DND-41 (cell line): ENCODE results near the gene FOXL1.
"Not testable (repeated sequence)": the region's sequence is repeated elsewhere in the genome, so short reads cannot be mapped to it uniquely, and the experiment has no call there.

ENCODE experiments used
- ATAC-seq: fragments of 200-7000 bp; cut with Tn5 transposase; 3 replicates; pipeline ENCODE4 v1.9.1; 2021; ENCODE audit warnings: low read depth; ENCODE audit not compliant: insufficient read depth
- DNase-seq: peaks from one replicate; pipeline ENCODE4 v3.0.0-alpha.2; 2020
- H2AFZ ChIP-seq: 2 replicates; pipeline ENCODE4 v1.6.0; 2012; ENCODE audit warnings: low read depth, low read length
- H3K27ac ChIP-seq: 2 replicates; pipeline ENCODE4 v1.5.1; 2012; ENCODE audit warnings: low read length, inconsistent platforms
- H3K27me3 ChIP-seq: fragments of 200-600 bp; sonication (generic); 2 replicates; pipeline ENCODE4 v1.6.0; 2012; ENCODE audit warnings: low read length, mild to moderate bottlenecking, inconsistent platforms; ENCODE audit not compliant: insufficient read depth, poor library complexity
- H3K36me3 ChIP-seq: 2 replicates; pipeline ENCODE4 v1.5.1; 2012; ENCODE audit warnings: low read length, inconsistent platforms; ENCODE audit not compliant: insufficient read depth
- H3K4me1 ChIP-seq: 2 replicates; pipeline ENCODE4 v1.5.1; 2012; ENCODE audit warnings: mild to moderate bottlenecking, low read length; ENCODE audit not compliant: insufficient read depth
- H3K4me2 ChIP-seq: 2 replicates; pipeline ENCODE4 v1.6.0; 2012; ENCODE audit warnings: mild to moderate bottlenecking, moderate library complexity, low read length, inconsistent platforms; ENCODE audit not compliant: insufficient read depth
- H3K4me3 ChIP-seq, 2 experiments: fragments of 200-600 bp in 1 of 2; shearing (Covaris generic) in 1 of 2; 2 replicates each; pipeline ENCODE4 v1.5.1; 2012 to 2016; ENCODE audit warnings: inconsistent platforms in 2 of 2, low read length in 2 of 2, mild to moderate bottlenecking in 2 of 2, low read depth in 1 of 2, moderate library complexity in 1 of 2
- H3K79me2 ChIP-seq: 2 replicates; pipeline ENCODE4 v1.6.0; 2012; ENCODE audit warnings: low read length, inconsistent platforms; ENCODE audit not compliant: insufficient read depth
- H3K9ac ChIP-seq: 2 replicates; pipeline ENCODE4 v1.6.0; 2012; ENCODE audit warnings: low read depth, mild to moderate bottlenecking, inconsistent platforms, low read length, moderate library complexity
- H3K9me3 ChIP-seq: 2 replicates; pipeline ENCODE4 v1.5.1; 2012; ENCODE audit warnings: low read length, moderate library complexity, mild to moderate bottlenecking, inconsistent platforms; ENCODE audit not compliant: insufficient read depth, severe bottlenecking
- H4K20me1 ChIP-seq: 2 replicates; pipeline ENCODE4 v1.6.0; 2012; ENCODE audit warnings: low read length; ENCODE audit not compliant: insufficient read depth
- EZH2 ChIP-seq: IDR thresholded peaks from 3 replicates; pipeline ENCODE4 v1.6.1; 2012; ENCODE audit warnings: borderline replicate concordance, low read depth, mild to moderate bottlenecking, moderate library complexity, low read length, inconsistent platforms; ENCODE audit not compliant: severe bottlenecking
- TF ChIP-seq, protein P1 (sequence below): IDR thresholded peaks from 2 replicates; pipeline ENCODE4 v1.5.1; 2012; ENCODE audit warnings: borderline replicate concordance, low read length, moderate library complexity, mild to moderate bottlenecking; ENCODE audit not compliant: poor library complexity, severe bottlenecking; ENCODE audit errors: extremely low read depth

The FOXL1 gene

DNA sequence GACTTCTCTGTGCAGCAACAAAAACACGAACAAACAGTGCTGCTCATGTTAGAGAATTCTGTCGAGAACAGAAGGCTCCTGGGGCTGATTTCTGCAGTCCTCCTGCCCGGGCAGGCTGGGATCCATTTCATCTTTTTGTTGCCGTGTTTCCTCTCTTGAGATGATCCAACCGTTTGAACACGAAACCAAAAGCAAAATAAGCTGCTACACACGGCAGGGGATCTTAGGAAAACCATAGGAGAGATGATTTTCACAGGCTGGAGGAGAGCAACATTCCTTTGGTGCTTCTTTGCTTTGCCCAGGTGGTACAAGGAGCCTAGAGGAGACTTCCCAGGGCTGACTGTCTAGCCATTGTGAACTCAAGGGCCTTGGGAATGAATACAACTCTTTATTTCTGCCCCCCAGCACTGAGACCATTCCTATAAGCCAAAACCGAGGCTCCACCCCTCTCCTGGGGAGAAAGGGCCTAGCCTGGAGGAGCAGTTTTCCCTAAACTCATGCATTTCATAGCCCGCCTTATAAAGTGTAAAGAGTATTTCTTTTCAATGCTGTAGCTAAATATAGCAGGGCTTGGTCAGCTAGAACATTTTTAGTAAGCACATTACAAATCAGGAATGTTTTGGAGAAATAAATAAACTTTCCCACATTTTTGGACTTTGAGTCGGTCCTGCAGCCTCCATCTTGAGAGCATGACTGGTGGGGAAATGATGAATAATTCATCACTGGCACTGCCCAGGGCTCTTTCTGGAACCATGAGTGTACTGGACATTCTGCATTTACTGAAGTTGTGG is 7.7 kb downstream of the FOXL1 start:
- no peak for DNase-seq
- Histone ChIP-seq H3K4me1 (no peaks in the 10 kb centered on the region), H2AFZ (no peak overlapping the region), H3K4me3 (no peak overlapping the region), H4K20me1 (no peaks in the 10 kb centered on the region), H3K79me2 (no peaks in the 10 kb centered on the region), H3K9me3 (no peaks in the 10 kb centered on the region), H3K9ac (no peak overlapping the region), H3K27me3 (no peaks in the 10 kb centered on the region), H3K4me2 (no peak overlapping the region), H3K36me3 (no peaks in the 10 kb centered on the region), H3K27ac (no peak overlapping the region)
- TF ChIP-seq, protein P1, sequence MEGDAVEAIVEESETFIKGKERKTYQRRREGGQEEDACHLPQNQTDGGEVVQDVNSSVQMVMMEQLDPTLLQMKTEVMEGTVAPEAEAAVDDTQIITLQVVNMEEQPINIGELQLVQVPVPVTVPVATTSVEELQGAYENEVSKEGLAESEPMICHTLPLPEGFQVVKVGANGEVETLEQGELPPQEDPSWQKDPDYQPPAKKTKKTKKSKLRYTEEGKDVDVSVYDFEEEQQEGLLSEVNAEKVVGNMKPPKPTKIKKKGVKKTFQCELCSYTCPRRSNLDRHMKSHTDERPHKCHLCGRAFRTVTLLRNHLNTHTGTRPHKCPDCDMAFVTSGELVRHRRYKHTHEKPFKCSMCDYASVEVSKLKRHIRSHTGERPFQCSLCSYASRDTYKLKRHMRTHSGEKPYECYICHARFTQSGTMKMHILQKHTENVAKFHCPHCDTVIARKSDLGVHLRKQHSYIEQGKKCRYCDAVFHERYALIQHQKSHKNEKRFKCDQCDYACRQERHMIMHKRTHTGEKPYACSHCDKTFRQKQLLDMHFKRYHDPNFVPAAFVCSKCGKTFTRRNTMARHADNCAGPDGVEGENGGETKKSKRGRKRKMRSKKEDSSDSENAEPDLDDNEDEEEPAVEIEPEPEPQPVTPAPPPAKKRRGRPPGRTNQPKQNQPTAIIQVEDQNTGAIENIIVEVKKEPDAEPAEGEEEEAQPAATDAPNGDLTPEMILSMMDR: no peak
- TF ChIP-seq EZH2: no peak
- ATAC-seq: no peak

DNA sequence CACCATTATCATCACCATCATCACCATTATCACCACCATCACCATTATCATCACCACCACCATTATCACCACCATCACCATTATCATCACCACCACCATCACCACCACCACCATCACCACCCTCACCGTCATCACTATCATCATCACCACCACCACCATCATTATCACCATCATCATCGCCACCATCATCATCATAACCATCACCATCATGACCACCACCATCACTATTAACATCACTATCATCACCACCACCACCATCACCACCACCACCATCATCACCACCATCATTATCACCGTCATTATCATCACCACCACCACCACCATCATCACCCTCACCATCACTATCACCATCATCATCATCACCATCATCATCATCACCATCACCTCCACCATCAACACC is 9.1 kb downstream of the FOXL1 start:
- Histone ChIP-seq H3K4me2 (no peak overlapping the region), H3K79me2 (no peaks in the 10 kb centered on the region), H3K27me3 (peaks cover 3% of the 10 kb centered on the region), H3K36me3 (no peaks in the 10 kb centered on the region), H3K9ac (no peak overlapping the region), H3K4me3 (no peak overlapping the region), H4K20me1 (no peaks in the 10 kb centered on the region), H3K27ac (no peak overlapping the region), H3K9me3 (no peaks in the 10 kb centered on the region), H3K4me1 (no peaks in the 10 kb centered on the region), H2AFZ (no peak overlapping the region)
- no peak for TF ChIP-seq EZH2
- TF ChIP-seq, protein P1: no peak
- ATAC-seq (no peak), DNase-seq (no peak)

DNA sequence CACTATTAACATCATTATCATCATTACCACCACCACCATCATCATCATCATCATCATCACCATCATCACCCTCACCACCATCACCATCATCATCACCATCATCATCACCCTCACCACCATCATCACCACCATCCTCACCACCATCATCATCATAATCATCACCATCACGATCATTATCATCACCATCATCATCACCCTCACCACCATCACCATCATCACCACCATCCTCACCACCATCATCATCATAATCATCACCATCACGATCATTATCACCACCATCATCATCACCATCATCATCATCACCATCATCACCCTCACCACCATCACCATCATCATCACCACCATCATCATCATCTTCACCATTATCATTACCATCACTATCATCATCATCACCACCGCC is 9.6 kb downstream of the FOXL1 start:
- H3K27me3 ChIP-seq, H4K20me1 ChIP-seq, H3K4me3 ChIP-seq, DNase-seq, ATAC-seq, H3K36me3 ChIP-seq, H3K9ac ChIP-seq, H3K79me2 ChIP-seq, H3K9me3 ChIP-seq, H3K4me2 ChIP-seq, H3K4me1 ChIP-seq, H3K27ac ChIP-seq, H2AFZ ChIP-seq: not testable (repeated sequence)

DNA sequence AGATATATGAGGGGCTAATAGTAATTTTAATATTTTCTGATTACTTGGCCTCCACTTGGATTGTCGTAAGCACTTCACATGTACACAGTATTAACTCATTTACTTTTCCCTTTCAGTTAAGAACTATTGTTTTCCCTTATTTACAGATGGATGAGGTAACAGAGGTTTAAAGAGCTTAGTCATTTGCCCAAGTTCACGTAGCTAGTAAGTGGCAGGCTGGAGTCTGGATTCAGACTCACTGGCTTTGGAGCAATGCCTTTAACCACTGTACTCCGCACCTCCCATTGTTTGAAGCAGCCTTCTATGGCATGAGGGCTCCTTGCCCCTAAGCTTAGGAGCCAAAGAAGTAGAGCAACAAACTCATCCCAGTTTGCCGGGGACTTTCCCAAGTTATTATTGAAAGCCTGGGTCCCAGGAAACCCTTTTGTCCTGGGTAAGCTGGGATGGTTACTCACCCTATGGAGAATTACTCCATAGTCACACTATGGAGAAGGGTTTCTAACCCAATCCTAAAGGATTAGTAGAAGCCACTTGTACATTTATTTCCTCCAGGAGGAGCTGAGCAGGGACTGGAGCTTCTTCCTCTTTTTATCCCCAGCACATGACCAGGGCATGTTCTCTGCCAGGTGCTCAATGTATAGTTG is 12.3 kb downstream of the FOXL1 start:
- Histone ChIP-seq H3K36me3 (no peaks in the 10 kb centered on the region), H3K27ac (no peak overlapping the region), H3K9ac (no peak overlapping the region), H2AFZ (no peak overlapping the region), H3K4me3 (no peak overlapping the region), H3K4me2 (no peak overlapping the region), H4K20me1 (no peaks in the 10 kb centered on the region), H3K79me2 (no peaks in the 10 kb centered on the region), H3K4me1 (no peaks in the 10 kb centered on the region), H3K27me3 (peaks cover 20% of the 10 kb centered on the region), H3K9me3 (no peaks in the 10 kb centered on the region)
- ATAC-seq (no peak), DNase-seq (no peak)
- TF ChIP-seq, protein P1: no peak
- TF ChIP-seq EZH2: no peak
